IMR-90 (cell line): ENCODE measurements around the gene ZNF862. TPM values are rescaled to one million over a fixed set of nuclear protein-coding genes. Genes with fewer than 3 reads are reported as not detected.

Experiments used
- ATAC-seq: fragments of 200-7000 bp; cut with Tn5 transposase; 2 replicates; pipeline ENCODE4 v1.9.1; 2020; ENCODE audit warnings: low read depth, mild to moderate bottlenecking, moderate library complexity
- BruUV-seq: library from RNA; stranded (reverse); fragments of 400-500 nt; replicated peaks from 2 replicates; lab custom pipeline; 2021; lab: Mats Ljungman, UMichigan
- CTCF ChIA-PET: fragments of 300-600 bp; formaldehyde crosslinking; extraction: SDS; loops from one replicate; lab custom pipeline; 2021; ENCODE audit warnings: antibody characterized with exemption; lab: Yijun Ruan, JAX
- POLR2A ChIA-PET: fragments of 300-600 bp; sonication (Branson Sonifier 250); formaldehyde crosslinking; loops from one replicate; lab custom pipeline; 2022; ENCODE audit warnings: antibody characterized with exemption; ENCODE audit not compliant: unreplicated experiment; lab: Charles Lee
- DNase-seq: peaks from one replicate; pipeline ENCODE4 v3.0.0; 2013
- H2AFZ ChIP-seq: replicated peaks from 2 replicates; pipeline ENCODE3; 2013; ENCODE audit warnings: low read length, mild to moderate bottlenecking; ENCODE audit not compliant: poor library complexity
- H2AK5ac ChIP-seq: 2 replicates; pipeline ENCODE4 v1.6.1; 2013; ENCODE audit warnings: low read depth, low read length, inconsistent platforms
- H2AK9ac ChIP-seq: replicated peaks from 2 replicates; pipeline ENCODE3; 2013; ENCODE audit warnings: mild to moderate bottlenecking, low read depth, low read length, moderate library complexity; ENCODE audit not compliant: poor library complexity
- H2BK120ac ChIP-seq: 2 replicates; pipeline ENCODE4 v1.6.1; 2013; ENCODE audit warnings: low read depth, low read length, inconsistent platforms
- H2BK15ac ChIP-seq: 3 replicates; pipeline ENCODE4 v1.6.1; 2013; ENCODE audit warnings: low read depth, low read length, inconsistent platforms
- H2BK20ac ChIP-seq: 2 replicates; pipeline ENCODE4 v1.6.1; 2013; ENCODE audit warnings: low read depth, mild to moderate bottlenecking, inconsistent platforms, low read length, moderate library complexity
- H2BK5ac ChIP-seq: 2 replicates; pipeline ENCODE4 v1.6.1; 2013; ENCODE audit warnings: mild to moderate bottlenecking, low read depth, low read length, inconsistent platforms; ENCODE audit not compliant: poor library complexity, severe bottlenecking
- H3K14ac ChIP-seq: replicated peaks from 2 replicates; pipeline ENCODE4 v1.6.1; 2013; ENCODE audit warnings: low read depth, low read length, inconsistent platforms
- H3K18ac ChIP-seq: 2 replicates; pipeline ENCODE4 v1.6.1; 2013; ENCODE audit warnings: low read depth, low read length, control low read depth
- H3K23ac ChIP-seq: 2 replicates; pipeline ENCODE4 v1.6.1; 2013; ENCODE audit warnings: low read depth, low read length, inconsistent platforms
- H3K27ac ChIP-seq: 2 replicates; pipeline ENCODE4 v1.5.1; 2013; ENCODE audit warnings: mild to moderate bottlenecking, control low read depth, low read length; ENCODE audit not compliant: insufficient read depth
- H3K27me3 ChIP-seq: 2 replicates; pipeline ENCODE4 v1.6.1; 2013; ENCODE audit warnings: low read length; ENCODE audit not compliant: control insufficient read depth, insufficient read depth
- H3K36me3 ChIP-seq: 2 replicates; pipeline ENCODE4 v1.6.1; 2013; ENCODE audit warnings: low read length, mixed read lengths; ENCODE audit not compliant: control insufficient read depth, insufficient read depth
- H3K4ac ChIP-seq: 2 replicates; pipeline ENCODE4 v1.6.1; 2013; ENCODE audit warnings: low read depth, low read length, inconsistent platforms
- H3K4me1 ChIP-seq: 2 replicates; pipeline ENCODE4 v1.6.1; 2013; ENCODE audit warnings: low read length, mixed read lengths; ENCODE audit not compliant: control insufficient read depth, insufficient read depth
- H3K4me2 ChIP-seq: 2 replicates; pipeline ENCODE4 v1.6.1; 2013; ENCODE audit warnings: low read depth, mild to moderate bottlenecking, control low read depth, low read length, moderate library complexity
- H3K4me3 ChIP-seq: 2 replicates; pipeline ENCODE4 v1.5.1; 2013; ENCODE audit warnings: low read depth, mild to moderate bottlenecking, control low read depth, low read length, moderate library complexity; ENCODE audit not compliant: insufficient read depth
- H3K56ac ChIP-seq: 2 replicates; pipeline ENCODE4 v1.6.1; 2013; ENCODE audit warnings: low read length, inconsistent platforms; ENCODE audit not compliant: insufficient read depth; ENCODE audit errors: extremely low read depth
- H3K79me1 ChIP-seq, 2 experiments: 2 replicates each; pipeline ENCODE4 v1.6.1; 2013; ENCODE audit warnings: low read length in 2 of 2, inconsistent platforms in 1 of 2, low read depth in 1 of 2
- H3K9ac ChIP-seq: 2 replicates; pipeline ENCODE4 v1.6.1; 2013; ENCODE audit warnings: low read depth, low read length, control low read depth
- H3K9me1 ChIP-seq: 2 replicates; pipeline ENCODE4 v1.6.1; 2013; ENCODE audit warnings: low read length, inconsistent platforms; ENCODE audit not compliant: insufficient read depth
- H3K9me3 ChIP-seq: 2 replicates; pipeline ENCODE4 v1.6.1; 2013; ENCODE audit warnings: low read length; ENCODE audit not compliant: control insufficient read depth, insufficient read depth
- H4K20me1 ChIP-seq: 2 replicates; pipeline ENCODE4 v1.6.1; 2013; ENCODE audit warnings: low read length, inconsistent platforms; ENCODE audit not compliant: insufficient read depth
- H4K5ac ChIP-seq: 2 replicates; pipeline ENCODE4 v1.6.1; 2013; ENCODE audit warnings: mild to moderate bottlenecking, low read depth, low read length, control low read depth
- H4K8ac ChIP-seq, 2 experiments: 2 replicates each; pipeline ENCODE4 v1.6.1; 2013; ENCODE audit warnings: low read depth in 2 of 2, low read length in 2 of 2, control low read depth in 1 of 2, inconsistent platforms in 1 of 2
- H4K91ac ChIP-seq: 2 replicates; pipeline ENCODE4 v1.6.1; 2013; ENCODE audit warnings: low read depth, low read length, inconsistent platforms; ENCODE audit not compliant: insufficient read depth
- BHLHE40 ChIP-seq: fragments of 150-350 bp; IDR thresholded peaks from 2 replicates; pipeline ENCODE4 v1.6.1; 2016; ENCODE audit warnings: mild to moderate bottlenecking, low read depth, low read length
- CEBPB ChIP-seq: IDR thresholded peaks from 2 replicates; pipeline ENCODE4 v1.6.1; 2012; ENCODE audit warnings: low read depth, low read length, improper control_type of control experiment
- CHD1 ChIP-seq: IDR thresholded peaks from 2 replicates; pipeline ENCODE4 v1.6.1; 2012; ENCODE audit warnings: low read depth, low read length, improper control_type of control experiment
- CTCF ChIP-seq: conservative IDR thresholded peaks from 2 replicates; pipeline ENCODE4 v1.5.1; 2012; ENCODE audit warnings: mild to moderate bottlenecking, low read depth, low read length, improper control_type of control experiment
- FOS ChIP-seq: fragments of 150-350 bp; IDR thresholded peaks from 2 replicates; pipeline ENCODE4 v1.6.1; 2016; ENCODE audit warnings: low read depth, low read length
- MAFK ChIP-seq: IDR thresholded peaks from 2 replicates; pipeline ENCODE4 v1.6.1; 2012; ENCODE audit warnings: low read depth, low read length, improper control_type of control experiment
- MAZ ChIP-seq: IDR thresholded peaks from 2 replicates; pipeline ENCODE4 v1.6.1; 2012; ENCODE audit warnings: low read depth, mild to moderate bottlenecking, low read length, improper control_type of control experiment, moderate library complexity, borderline replicate concordance
- NFE2L2 ChIP-seq: fragments of 150-350 bp; IDR thresholded peaks from 2 replicates; pipeline ENCODE4 v1.6.1; 2016; ENCODE audit warnings: low read depth, mild to moderate bottlenecking, low read length
- RAD21 ChIP-seq: IDR thresholded peaks from 2 replicates; pipeline ENCODE4 v1.6.1; 2012; ENCODE audit warnings: low read length, improper control_type of control experiment
- RCOR1 ChIP-seq: IDR thresholded peaks from 2 replicates; pipeline ENCODE4 v1.6.1; 2012; ENCODE audit warnings: mild to moderate bottlenecking, low read length, improper control_type of control experiment; ENCODE audit not compliant: insufficient replicate concordance
- RFX5 ChIP-seq: IDR thresholded peaks from 2 replicates; pipeline ENCODE4 v1.8.0; 2012; ENCODE audit warnings: low read depth, mild to moderate bottlenecking, low read length, moderate library complexity
- SMC3 ChIP-seq: fragments of 150-350 bp; IDR thresholded peaks from 2 replicates; pipeline ENCODE4 v1.6.1; 2016; ENCODE audit warnings: low read depth, mild to moderate bottlenecking, antibody characterized with exemption, low read length, moderate library complexity
- USF2 ChIP-seq: fragments of 150-350 bp; IDR thresholded peaks from 2 replicates; pipeline ENCODE4 v1.6.1; 2017; ENCODE audit warnings: mild to moderate bottlenecking, antibody characterized with exemption, low read length, low read depth
- WGBS, 2 experiments: methylation state at CpG; one replicate each; pipeline versions ENCODE4 v1.1.5 to v1.1.7; 2013; ENCODE audit warnings: missing lambda C conversion rate in 2 of 2; ENCODE audit not compliant: insufficient read length in 1 of 2; ENCODE audit errors: extremely low coverage in 2 of 2; 5-methylcytosine and 5-hydroxymethylcytosine counted together
- dilution Hi-C: fragments of 300-500 bp; cut with HindIII; formaldehyde crosslinking; loops from one replicate; pipeline ENCODE4 v1.14.3; 2018; ENCODE audit warnings: low sequenced_read_pairs; ENCODE audit not compliant: unreplicated experiment
- in situ Hi-C: fragments of 300-500 bp; cut with MboI; formaldehyde crosslinking; loops from 3 replicates; pipeline ENCODE4 v1.14.3; 2019; ENCODE audit warnings: low sequenced_read_pairs, inconsistent platforms, mixed read lengths
- intact Hi-C: fragments of 100-400 bp; cut with micrococcal nuclease; formaldehyde crosslinking; loops from 2 replicates; pipeline ENCODE4 v1.10.0; 2022
- polyA plus RNA-seq, 3 experiments: library from polyadenylated mRNA; depleted of rRNA; stranded (reverse); fragments of >200 nt; gene quantifications; 2 replicates each; pipeline ENCODE4 v1.2.3, GENCODE V29; 2012; ENCODE audit warnings: low replicate concordance in 1 of 3
- total RNA-seq: library from RNA; depleted of rRNA; stranded (reverse); fragments of >200 nt; gene quantifications from 2 replicates; pipeline ENCODE4 v1.2.3, GENCODE V29; 2012

The ZNF862 gene
- total and polyA plus RNA-seq, 2 of the 4 experiments (the other 2 are of a cell fraction) = 5.9 to 10.8 TPM

- TF ChIP-seq RCOR1 (no peak), USF2 (peak; percentile 10; the same call in 1 of the 2 replicates), BHLHE40 (no peak), CEBPB (no peak)
Measured at GRCh38 chr7:149838224-149838991, at the start of gene ZNF862 (continued).

- DNase-seq (no peak), ATAC-seq (no peak)
- H2AK5ac ChIP-seq = no peak overlapping the region
- no peak overlapping the region for H3K9ac ChIP-seq
- ChIA-PET POLR2A (no interaction called here), CTCF (no interaction called here)
- peak overlapping the region; percentile 43 for H2AFZ ChIP-seq
- H3K14ac ChIP-seq = no peak overlapping the region
- no TSS peak for BruUV-seq
- H2BK120ac ChIP-seq = no peak overlapping the region
- no peak overlapping the region for H3K27ac ChIP-seq
- intact Hi-C loops = no loop called here
- H3K9me1 ChIP-seq = no peaks in the 10 kb centered on the region
- no peak overlapping the region for H2AK9ac ChIP-seq
- no peaks in the 10 kb centered on the region for H4K20me1 ChIP-seq
- dilution Hi-C loops = no loop called here
- H3K36me3 ChIP-seq = no peaks in the 10 kb centered on the region
- H3K4me2 ChIP-seq = no peak overlapping the region
- H3K27me3 ChIP-seq = peaks cover 44% of the 10 kb centered on the region; the same call in 1 of the 2 replicates
- no peaks in the 10 kb centered on the region for H3K4me1 ChIP-seq
- H3K4ac ChIP-seq = no peak overlapping the region
- H3K79me1 ChIP-seq = no peaks in the 10 kb centered on the region
- no peak overlapping the region for H4K91ac ChIP-seq
- no peak overlapping the region for H2BK20ac ChIP-seq
- no peak overlapping the region for H4K5ac ChIP-seq
- WGBS, 2 experiments = 94% methylated on average over 5 of the region's 19 CpGs; no CpG with 5 or more reads in 1 of the 2 experiments
- H2BK5ac ChIP-seq = no peak overlapping the region
- no peak overlapping the region for H4K8ac ChIP-seq
- no peaks in the 10 kb centered on the region for H3K9me3 ChIP-seq
- no peak overlapping the region for H3K23ac ChIP-seq
- in situ Hi-C loops = no loop called here
- no peak overlapping the region for H3K18ac ChIP-seq
- H3K56ac ChIP-seq = no peak overlapping the region
- H2BK15ac ChIP-seq = no peak overlapping the region
- H3K4me3 ChIP-seq = no peak overlapping the region
- TF ChIP-seq USF2 = no peak
- no peak for TF ChIP-seq RFX5
- no peak for TF ChIP-seq RAD21
- no peak for TF ChIP-seq NFE2L2
- no peak for TF ChIP-seq FOS
- TF ChIP-seq BHLHE40 = no peak
- TF ChIP-seq MAFK = no peak
- no peak for TF ChIP-seq CTCF
- TF ChIP-seq CEBPB = no peak
- TF ChIP-seq CHD1 = no peak
- no peak for TF ChIP-seq SMC3
- no peak for TF ChIP-seq MAZ
Measured at GRCh38 chr7:149789101-149789500, 49.1 kb upstream of the ZNF862 start.
